ENCODE data around the gene DOCK7. TPM values are rescaled to one million over a fixed set of nuclear protein-coding genes. Genes with fewer than 3 reads are reported as not detected.
A peak's percentile ranks its signal among the peaks of the same experiment; 100 is the strongest.

Gene DOCK7
- total and polyA plus RNA-seq, 2 of the 13 experiments (the other 11 are each of a cell fraction or from before 2014, with no cell fraction given): 45.7 to 67.2 TPM

GRCh38 chr1:62435231-62436038 lies 252.8 kb downstream of the DOCK7 start:
- peak; percentile 13 for ATAC-seq
- intact Hi-C loops (cut with micrococcal nuclease; ENCODE audit: unreplicated experiment): no loop called here
- no peaks in the 10 kb centered on the region for H3K9me3 ChIP-seq (ENCODE audit: low read length)
- peaks cover 20% of the 10 kb centered on the region for H3K4me1 ChIP-seq (ENCODE audit: insufficient read depth, low read length)
- H3K4me2 ChIP-seq (ENCODE audit: low read depth, low read length): peak overlapping the region; percentile 83
- peak overlapping the region; percentile 77 to 93 (median 89) for H3K4me3 ChIP-seq (replicated peaks in 1 of 3; ENCODE audit: insufficient read depth in 1 of 3, low read depth in 2 of 3, low read length in 3 of 3)
- in situ Hi-C loops (cut with HindIII; ENCODE audit: extremely low pct_ligation_motif_present, low pct_unique_long_range_greater_than_20kb): no loop called here
- ChIA-PET CTCF (ENCODE audit: low intra/inter-chr PET ratio, low total read pairs) (no interaction called here), POLR2A (interaction anchor here (0.9 to 2.9 kb wide), 14 partner anchors 10 to 325 kb away, joined by 3 to 97 read pairs (median 4); no protein-coding TSS in a partner anchor)
- peaks cover 11% of the 10 kb centered on the region for H4K20me1 ChIP-seq (ENCODE audit: insufficient read depth, low read length)
- FAIRE-seq: no peak
- peak overlapping the region; percentile 99 for H3K9ac ChIP-seq (ENCODE audit: insufficient read depth, low read depth, low read length)
- H3K36me3 ChIP-seq (replicated peaks in 1 of 2; ENCODE audit: control insufficient read depth in 1 of 2, insufficient read depth in 2 of 2, low read length in 2 of 2): no peaks in the 10 kb centered on the region; a peak in 1 of 5 replicates
- H3K79me2 ChIP-seq (ENCODE audit: insufficient read depth, low read length): peaks cover 36% of the 10 kb centered on the region
- BruUV-seq (replicated peaks): TSS peak; percentile 91
- peak overlapping the region; percentile 100 for H3K27ac ChIP-seq (ENCODE audit: extremely low read length, insufficient read depth, low read length)
- WGBS (ENCODE audit: low lambda C conversion rate): 50% methylated on average over 30 of the region's 31 CpGs
- H3K27me3 ChIP-seq (ENCODE audit: control insufficient read depth in 1 of 2, insufficient read depth in 2 of 2, low read length in 2 of 2): no peaks in the 10 kb centered on the region; a peak in 1 of 5 replicates
- no peak overlapping the region for H2AFZ ChIP-seq (ENCODE audit: low read length)
- no peak for DNase-seq (ENCODE audit: low spot score)
- TF ChIP-seq ZFP36L1 (CRISPR knock-in tag; IDR thresholded peaks at IDR 0.05): no peak
- no peak for TF ChIP-seq SNRNP70 (IDR thresholded peaks at IDR 0.05; ENCODE audit: low read depth, low read length)
- TF ChIP-seq, protein P1, sequence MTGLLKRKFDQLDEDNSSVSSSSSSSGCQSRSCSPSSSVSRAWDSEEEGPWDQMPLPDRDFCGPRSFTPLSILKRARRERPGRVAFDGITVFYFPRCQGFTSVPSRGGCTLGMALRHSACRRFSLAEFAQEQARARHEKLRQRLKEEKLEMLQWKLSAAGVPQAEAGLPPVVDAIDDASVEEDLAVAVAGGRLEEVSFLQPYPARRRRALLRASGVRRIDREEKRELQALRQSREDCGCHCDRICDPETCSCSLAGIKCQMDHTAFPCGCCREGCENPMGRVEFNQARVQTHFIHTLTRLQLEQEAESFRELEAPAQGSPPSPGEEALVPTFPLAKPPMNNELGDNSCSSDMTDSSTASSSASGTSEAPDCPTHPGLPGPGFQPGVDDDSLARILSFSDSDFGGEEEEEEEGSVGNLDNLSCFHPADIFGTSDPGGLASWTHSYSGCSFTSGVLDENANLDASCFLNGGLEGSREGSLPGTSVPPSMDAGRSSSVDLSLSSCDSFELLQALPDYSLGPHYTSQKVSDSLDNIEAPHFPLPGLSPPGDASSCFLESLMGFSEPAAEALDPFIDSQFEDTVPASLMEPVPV (CRISPR knock-in tag; IDR thresholded peaks at IDR 0.05): no peak
- peak; percentile 35; the same call in 1 of the 2 replicates for TF ChIP-seq ZSCAN31 (CRISPR knock-in tag; IDR thresholded peaks at IDR 0.05; ENCODE audit: low read depth)
- no peak for TF ChIP-seq TARDBP (CRISPR knock-in tag; IDR thresholded peaks at IDR 0.05)
- TF ChIP-seq ZKSCAN1 (IDR thresholded peaks at IDR 0.05; ENCODE audit: low read length): peak; percentile 97
- TF ChIP-seq ZFP62 (CRISPR knock-in tag; IDR thresholded peaks at IDR 0.05): no peak
- no peak for TF ChIP-seq RFXAP (CRISPR knock-in tag; IDR thresholded peaks at IDR 0.05; ENCODE audit: borderline replicate concordance)
- TF ChIP-seq THAP7 (CRISPR knock-in tag; IDR thresholded peaks at IDR 0.05): no peak
- peak; percentile 45 for TF ChIP-seq POGZ (CRISPR knock-in tag; IDR thresholded peaks at IDR 0.05)
- peak; percentile 92 for TF ChIP-seq ZC3H4 (CRISPR knock-in tag; IDR thresholded peaks at IDR 0.05; ENCODE audit: borderline replicate concordance)
- no peak for TF ChIP-seq RAD51 (IDR thresholded peaks at IDR 0.05; ENCODE audit: borderline replicate concordance)
- TF ChIP-seq PCBP2 (optimal IDR thresholded peaks at IDR 0.05; ENCODE audit: low read depth, low read length, poor library complexity, severe bottlenecking): no peak
- TF ChIP-seq ZC3H13 (CRISPR knock-in tag; IDR thresholded peaks at IDR 0.05): 0 out of 2 replicates have a peak, but pooled peaks have one; percentile 64
- TF ChIP-seq ZBTB7B (CRISPR knock-in tag; IDR thresholded peaks at IDR 0.05): peak; percentile 1; the same call in 1 of the 2 replicates
- TF ChIP-seq, protein P2, sequence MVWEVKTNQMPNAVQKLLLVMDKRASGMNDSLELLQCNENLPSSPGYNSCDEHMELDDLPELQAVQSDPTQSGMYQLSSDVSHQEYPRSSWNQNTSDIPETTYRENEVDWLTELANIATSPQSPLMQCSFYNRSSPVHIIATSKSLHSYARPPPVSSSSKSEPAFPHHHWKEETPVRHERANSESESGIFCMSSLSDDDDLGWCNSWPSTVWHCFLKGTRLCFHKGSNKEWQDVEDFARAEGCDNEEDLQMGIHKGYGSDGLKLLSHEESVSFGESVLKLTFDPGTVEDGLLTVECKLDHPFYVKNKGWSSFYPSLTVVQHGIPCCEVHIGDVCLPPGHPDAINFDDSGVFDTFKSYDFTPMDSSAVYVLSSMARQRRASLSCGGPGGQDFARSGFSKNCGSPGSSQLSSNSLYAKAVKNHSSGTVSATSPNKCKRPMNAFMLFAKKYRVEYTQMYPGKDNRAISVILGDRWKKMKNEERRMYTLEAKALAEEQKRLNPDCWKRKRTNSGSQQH (CRISPR knock-in tag; IDR thresholded peaks at IDR 0.05; ENCODE audit: low read depth): no peak
- TF ChIP-seq ZNF570 (CRISPR knock-in tag; IDR thresholded peaks at IDR 0.05; ENCODE audit: borderline replicate concordance): no peak
- peak; percentile 16; the same call in 1 of the 2 replicates for TF ChIP-seq SALL1 (CRISPR knock-in tag; IDR thresholded peaks at IDR 0.05)

Measured in HepG2 (cell line).